Common myeloid progenitor, CD34-positive (primary cell): ENCODE data around the gene RMP24.
A peak's percentile ranks its signal among the peaks of the same experiment; 100 is the strongest.

Experiments
- CTCF ChIA-PET: fragments of 350-600 bp; sonication (Branson Sonifier 250); formaldehyde crosslinking; loops from one replicate; lab custom pipeline; 2021; ENCODE audit warnings: antibody characterized with exemption; lab: Charles Lee
- POLR2A ChIA-PET: fragments of 350-600 bp; sonication (Branson Sonifier 250); formaldehyde crosslinking; loops from one replicate; lab custom pipeline; 2021; ENCODE audit warnings: antibody characterized with exemption; lab: Charles Lee
- DNase-seq, 3 donors: peaks; one replicate each; pipeline versions ENCODE4 v3.0.0 to v3.0.0-alpha.2; 2013
- H3K27ac ChIP-seq, 2 experiments: 1 replicate in 1 of 2; 2 replicates in 1 of 2; pipeline ENCODE4 v1.7.0; 2013; ENCODE audit warnings: inconsistent platforms in 2 of 2, low read length in 2 of 2, mild to moderate bottlenecking in 2 of 2, low read depth in 1 of 2, moderate library complexity in 1 of 2; ENCODE audit not compliant: severe bottlenecking in 2 of 2, insufficient read depth in 1 of 2, poor library complexity in 1 of 2
- H3K27me3 ChIP-seq, 5 experiments: replicated peaks in 2 of 5; 1 replicate in 3 of 5; 2 replicates in 2 of 5; pipeline versions ENCODE4 v1.6.1 to v1.7.0; 2013; ENCODE audit warnings: low read length in 4 of 5, mild to moderate bottlenecking in 2 of 5, moderate library complexity in 2 of 5, inconsistent platforms in 1 of 5; ENCODE audit not compliant: insufficient read depth in 5 of 5, control insufficient read depth in 4 of 5
- H3K36me3 ChIP-seq, 4 experiments: 1 replicate in 2 of 4; 2 replicates in 2 of 4; pipeline versions ENCODE4 v1.6.1 to v1.7.0; 2013; ENCODE audit warnings: low read length in 3 of 4, control low read depth in 1 of 4, mild to moderate bottlenecking in 1 of 4; ENCODE audit not compliant: control insufficient read depth in 4 of 4, insufficient read depth in 4 of 4
- H3K4me1 ChIP-seq, 4 experiments: 1 replicate in 3 of 4; 2 replicates in 1 of 4; pipeline versions ENCODE4 v1.6.1 to v1.7.1; 2013; ENCODE audit warnings: low read length in 3 of 4, mild to moderate bottlenecking in 3 of 4, control low read depth in 1 of 4, inconsistent platforms in 1 of 4, moderate library complexity in 1 of 4; ENCODE audit not compliant: control insufficient read depth in 4 of 4, insufficient read depth in 4 of 4; ENCODE audit errors: control extremely low read depth in 1 of 4
- H3K4me3 ChIP-seq, 7 experiments: 1 replicate in 4 of 7; 2 replicates in 3 of 7; pipeline versions ENCODE4 v1.5.1 to v1.7.0; 2013; ENCODE audit warnings: mild to moderate bottlenecking in 7 of 7, low read length in 6 of 7, moderate library complexity in 6 of 7, inconsistent platforms in 2 of 7, low read depth in 2 of 7, control low read depth in 1 of 7; ENCODE audit not compliant: insufficient read depth in 4 of 7, control insufficient read depth in 1 of 7; ENCODE audit errors: extremely low read depth in 1 of 7
- H3K9me3 ChIP-seq, 5 experiments: 1 replicate in 4 of 5; 2 replicates in 1 of 5; pipeline versions ENCODE4 v1.6.1 to v1.7.1; 2013; ENCODE audit warnings: low read length in 4 of 5, mild to moderate bottlenecking in 2 of 5, inconsistent platforms in 1 of 5, low read depth in 1 of 5, moderate library complexity in 1 of 5; ENCODE audit not compliant: control insufficient read depth in 4 of 5, insufficient read depth in 2 of 5; ENCODE audit errors: control extremely low read depth in 1 of 5
- WGBS: methylation state at CpG from one replicate; pipeline ENCODE4 v1.1.5; 2013; ENCODE audit not compliant: insufficient coverage; 5-methylcytosine and 5-hydroxymethylcytosine counted together

Gene RMP24

DNA sequence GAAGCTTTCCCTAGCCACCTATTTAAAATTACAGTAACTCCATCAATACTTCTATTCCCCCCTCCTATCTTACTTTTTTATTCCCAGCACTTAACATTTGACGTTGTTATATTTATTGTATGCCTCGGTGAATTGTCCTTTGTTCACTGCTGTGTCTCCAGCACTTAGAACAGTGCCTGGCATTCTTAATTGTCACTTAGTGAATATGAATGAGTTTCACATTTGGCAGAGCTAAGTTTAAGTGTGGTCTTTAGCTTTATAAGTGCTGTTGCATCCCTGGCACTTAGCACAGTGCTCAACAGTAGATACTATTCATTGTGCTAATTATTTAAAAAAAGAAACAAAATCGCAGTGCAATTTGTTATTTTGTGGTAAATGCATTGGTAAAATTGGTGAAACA lies 1.7 kb downstream of the RMP24 start:
- Histone ChIP-seq H3K27me3 (no peaks in the 10 kb centered on the region), H3K9me3 (no peaks in the 10 kb centered on the region), H3K4me3 (peak overlapping the region in 2 of 7 experiments; percentile 36 to 89), H3K36me3 (peaks cover 28 to 39% (median 31%) of the 10 kb centered on the region in 4 experiments), H3K4me1 (peaks cover 16 to 40% (median 25%) of the 10 kb centered on the region in 4 experiments), H3K27ac (no peak overlapping the region)
- CTCF ChIA-PET = no interaction called here
- POLR2A ChIA-PET = no interaction called here
- no peak for DNase-seq
- 88% methylated on average over 2 of the region's 3 CpGs for WGBS

- H3K4me3 ChIP-seq = no peak overlapping the region
- H3K27ac ChIP-seq = no peak overlapping the region
- no peaks in the 10 kb centered on the region for H3K9me3 ChIP-seq
- CTCF ChIA-PET = no interaction called here
- peaks cover 0 to 4% (median 2%) of the 10 kb centered on the region in 4 experiments for H3K4me1 ChIP-seq
- POLR2A ChIA-PET = no interaction called here
- no peaks in the 10 kb centered on the region for H3K27me3 ChIP-seq
- DNase-seq = no peak
- H3K36me3 ChIP-seq = peaks cover 32 to 58% (median 49%) of the 10 kb centered on the region in 4 experiments
Measured at GRCh38 chr18:35979112-35979511, 6.6 kb downstream of the RMP24 start.

GRCh38 chr18:35982409-35983114 lies 10.1 kb downstream of the RMP24 start:
- CTCF ChIA-PET = no interaction called here
- H3K9me3 ChIP-seq = no peaks in the 10 kb centered on the region
- H3K36me3 ChIP-seq = peaks cover 28 to 42% (median 33%) of the 10 kb centered on the region in 4 experiments
- H3K27me3 ChIP-seq = no peaks in the 10 kb centered on the region
- no peaks in the 10 kb centered on the region for H3K4me1 ChIP-seq
- DNase-seq = no peak
- POLR2A ChIA-PET = no interaction called here
- WGBS = no CpG with 5 or more reads among the region's 2 CpGs
- H3K4me3 ChIP-seq = no peak overlapping the region
- H3K27ac ChIP-seq = no peak overlapping the region

DNA sequence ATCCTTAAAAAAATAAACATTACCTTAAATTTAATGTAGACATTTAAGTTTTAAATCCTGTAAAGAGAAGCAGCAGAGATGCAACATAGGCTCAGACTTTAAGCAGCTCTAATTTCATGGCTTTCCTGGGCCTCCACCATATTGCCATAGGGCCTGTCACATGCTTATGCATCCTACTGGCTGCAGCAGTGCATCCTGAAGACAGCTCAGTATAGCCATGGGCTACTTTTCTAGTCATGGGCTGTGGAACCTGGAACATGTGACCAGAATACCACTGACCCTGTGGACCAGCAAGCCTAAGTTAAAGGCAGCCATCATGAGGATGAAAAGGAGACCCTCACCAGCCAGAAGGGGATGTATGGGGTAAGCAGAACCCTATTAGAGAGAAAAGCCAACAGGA lies 10.7 kb downstream of the RMP24 start:
- no peak overlapping the region for H3K27ac ChIP-seq
- no peak overlapping the region for H3K4me3 ChIP-seq
- POLR2A ChIA-PET = no interaction called here
- no peaks in the 10 kb centered on the region for H3K27me3 ChIP-seq
- CTCF ChIA-PET = no interaction called here
- no peak for DNase-seq
- no peaks in the 10 kb centered on the region for H3K9me3 ChIP-seq
- no peaks in the 10 kb centered on the region for H3K4me1 ChIP-seq
- H3K36me3 ChIP-seq = peaks cover 22 to 37% (median 28%) of the 10 kb centered on the region in 4 experiments

- CTCF ChIA-PET = no interaction called here
- WGBS = 96% methylated on average over 2 of the region's 5 CpGs
- H3K36me3 ChIP-seq = peaks cover 18 to 38% (median 27%) of the 10 kb centered on the region in 4 experiments
- H3K27ac ChIP-seq = no peak overlapping the region
- H3K27me3 ChIP-seq = no peaks in the 10 kb centered on the region
- H3K9me3 ChIP-seq = no peaks in the 10 kb centered on the region
- DNase-seq = no peak
- POLR2A ChIA-PET = no interaction called here
- H3K4me3 ChIP-seq = no peak overlapping the region
- H3K4me1 ChIP-seq = no peaks in the 10 kb centered on the region
Measured at GRCh38 chr18:35983818-35984217, 11.3 kb downstream of the RMP24 start.

GRCh38 chr18:35991696-35992095 lies 19.2 kb downstream of the RMP24 start:
- CTCF ChIA-PET = interaction anchor here (1.1 kb wide), 1 partner anchor 73 kb away, joined by 3 read pairs; no protein-coding TSS in a partner anchor
- Histone ChIP-seq H3K4me1 (no peaks in the 10 kb centered on the region), H3K27ac (no peak overlapping the region), H3K9me3 (no peaks in the 10 kb centered on the region), H3K27me3 (no peaks in the 10 kb centered on the region), H3K36me3 (peaks cover 4 to 38% (median 21%) of the 10 kb centered on the region in 4 experiments), H3K4me3 (no peak overlapping the region)
- POLR2A ChIA-PET = no interaction called here
- DNase-seq = no peak

DNA sequence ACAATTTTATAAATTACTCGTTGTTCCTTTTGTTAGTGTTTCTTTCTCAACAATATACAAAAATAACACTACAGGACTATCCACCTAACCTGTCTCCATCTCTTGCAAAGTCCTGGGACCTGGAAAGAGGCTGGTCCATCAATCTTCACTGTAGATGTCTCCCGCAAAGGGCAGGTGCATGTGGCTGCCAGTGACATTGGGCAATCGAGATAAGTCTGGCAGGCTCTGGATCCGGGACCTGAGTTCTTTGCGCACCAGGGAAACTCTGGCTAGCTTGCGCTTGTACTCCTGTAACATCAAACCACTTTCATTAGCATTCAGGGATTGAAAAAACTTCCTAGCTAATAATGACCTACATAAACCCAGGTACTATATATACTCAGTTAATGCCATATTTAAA lies 20.5 kb downstream of the RMP24 start:
- Histone ChIP-seq H3K4me3 (no peak overlapping the region), H3K27me3 (no peaks in the 10 kb centered on the region), H3K36me3 (peaks cover 4 to 32% (median 18%) of the 10 kb centered on the region in 4 experiments), H3K4me1 (no peaks in the 10 kb centered on the region), H3K27ac (no peak overlapping the region), H3K9me3 (no peaks in the 10 kb centered on the region)
- ChIA-PET POLR2A (no interaction called here), CTCF (interaction anchor here (1.4 kb wide), 1 partner anchor 47 kb away, joined by 3 read pairs; no protein-coding TSS in a partner anchor)
- no peak for DNase-seq
- WGBS = 100% methylated on average over 3 of the region's 6 CpGs
